Heart left ventricle (tissue), 16 donors: ENCODE data around the gene CCNI. TPM values are rescaled to one million over a fixed set of nuclear protein-coding genes. Genes with fewer than 3 reads are reported as not detected.

Experiments used
- ATAC-seq, 4 donors: fragments of 200-7000 bp; cut with Tn5 transposase; one replicate each; pipeline ENCODE4 v1.9.1; 2020 to 2022; ENCODE audit warnings: moderate library complexity in 4 of 4, mild to moderate bottlenecking in 3 of 4, moderate number of reproducible peaks in 1 of 4
- DNase-seq, 5 donors: peaks; one replicate each; pipeline ENCODE4 v3.0.0-alpha.2; 2020
- H3K27ac ChIP-seq, 12 donors: fragments of 200-600 bp; sonication (generic) in 4 of 12; one replicate each; pipeline versions ENCODE4 v1.5.0 to v1.8.0; 2016 to 2022; ENCODE audit warnings: mild to moderate bottlenecking in 2 of 12
- H3K27me3 ChIP-seq, 9 donors: fragments of 200-600 bp; sonication (generic) in 2 of 9; one replicate each; pipeline versions ENCODE4 v1.5.1 to v1.8.0; 2016 to 2022; ENCODE audit warnings: mild to moderate bottlenecking in 3 of 9
- H3K36me3 ChIP-seq, 9 donors: fragments of 200-600 bp; sonication (generic) in 2 of 9; one replicate each; pipeline versions ENCODE4 v1.5.0 to v1.8.0; 2018 to 2022; ENCODE audit warnings: mild to moderate bottlenecking in 2 of 9
- H3K4me1 ChIP-seq, 12 donors: fragments of 200-600 bp; sonication (generic) in 4 of 12; one replicate each; pipeline versions ENCODE4 v1.5.0 to v1.8.0; 2016 to 2022; ENCODE audit warnings: mild to moderate bottlenecking in 3 of 12
- H3K4me3 ChIP-seq, 12 donors: fragments of 200-600 bp; sonication (generic) in 4 of 12; one replicate each; pipeline versions ENCODE4 v1.5.0 to v1.8.0; 2017 to 2022; ENCODE audit warnings: mild to moderate bottlenecking in 9 of 12, moderate library complexity in 4 of 12
- H3K9me3 ChIP-seq, 12 donors: fragments of 200-600 bp; sonication (generic) in 4 of 12; one replicate each; pipeline versions ENCODE4 v1.5.0 to v1.8.0; 2016 to 2022; ENCODE audit warnings: mild to moderate bottlenecking in 1 of 12
- CTCF ChIP-seq, 12 donors: fragments of 200-600 bp; sonication (generic) in 4 of 12; IDR thresholded peaks; one replicate each; pipeline versions ENCODE4 v1.5.0 to v1.8.0; 2018 to 2022; ENCODE audit warnings: antibody characterized with exemption in 12 of 12, mild to moderate bottlenecking in 5 of 12
- POLR2A ChIP-seq, 2 donors: fragments of 450-650 bp; IDR thresholded peaks; one replicate each; pipeline ENCODE4 v1.6.1; 2017; ENCODE audit warnings: antibody characterized with exemption in 2 of 2, mild to moderate bottlenecking in 2 of 2, moderate library complexity in 2 of 2
- WGBS, 4 donors: extraction: QIAGEN DNeasy Blood & Tissue Kit in 2 of 4; methylation state at CpG; one replicate each; pipeline versions ENCODE4 v1.1.5 to v1.1.7; 2013 to 2018; 5-methylcytosine and 5-hydroxymethylcytosine counted together
- intact Hi-C, 10 donors: fragments of 100-400 bp; cut with DNase I; formaldehyde crosslinking; loops; one replicate each; pipeline versions ENCODE4 v1.11.1 to v1.14.2; 2022
- polyA plus RNA-seq, 2 donors: library from polyadenylated mRNA; stranded (reverse); fragments of 200-250 nt; gene quantifications; one replicate each; pipeline ENCODE4 v1.2.3, GENCODE V29; 2013
- total RNA-seq, 9 donors: library from RNA; depleted of rRNA in 2 of 9; stranded (reverse); fragments of >200 nt in 2 of 9; fragmentation: NEBNext Ultra II Directional in 3 of 9; extraction: Animal tissue kit (Norgen Biotek cat#: 25700) in 3 of 9; gene quantifications; one replicate each; pipeline versions ENCODE4 v1.1.0 to v1.2.4, GENCODE V29; 2016 to 2023
- donor health status: ischemic (EF 13 %, LVEDD 7.1; RV severe dilation, severe dysfunction).
- donor health status: healthy with polysubstance abuse.
- donor health status: DM: no; HTN: yes; CAD: no.
- donor health status: DM: no; HTN: no; CAD: no.
- donor health status: ischemic (EF 25% LVEDD 6.9; RV normal size, moderate dysfunction).
- donor health status: ischemic (EF 25% LVEDD 5.7; RV mildly dilated, moderate dysfunction).
- donor health status: healthy.
- donor health status: DM: yes; HTN: yes; CAD: no.
- donor health status: ischemic (EF 35%, LVEDD 5.7; RV mildly dilated, moderate dysfunction).
- donor health status: nonischemic (EF 11% LVEDD 7.7; RV severe dilation, severe dysfunction).
- donor health status: DM: yes; HTN: yes; CAD: no.
- donor health status: PGD.
- donor health status: ischemic (EF 29% LVEDD 5.4; RV normal size, mild dysfunction).
- donor health status: nonischemic (EF 23%, LVEDD 6.1; RV moderate dilation, normal function).

The CCNI gene
- total and polyA plus RNA-seq, 11 donors: 49.4 to 356 (median 299) TPM

GRCh38 chr4:77047037-77047436, 28.8 kb downstream of the CCNI start:
- ATAC-seq (no peak), DNase-seq (no peak)
- H3K36me3 ChIP-seq: peaks cover 0 to 72% (median 60%) of the 10 kb centered on the region in 9 donors
- H3K4me3 ChIP-seq: no peak overlapping the region
- no peaks in the 10 kb centered on the region for H3K9me3 ChIP-seq
- peaks cover 0 to 15% (median 0%) of the 10 kb centered on the region in 12 donors for H3K4me1 ChIP-seq
- TF ChIP-seq CTCF (IDR thresholded peaks at IDR 0.05) (peak in 5 of 12 donors; percentile 8 to 39 (median 30)), POLR2A (IDR thresholded peaks at IDR 0.05) (no peak)
- no peak overlapping the region for H3K27ac ChIP-seq
- intact Hi-C loops: loop anchor here in 8 of 10 donors (5.0 to 10.0 kb wide), 4 partner anchors 92 to 532 kb away; partner anchors contain the start of gene SEPTIN11 (in 1 of the 8)
- H3K27me3 ChIP-seq: no peaks in the 10 kb centered on the region

- intact Hi-C loops: loop anchor here in 9 of 10 donors (2.0 to 10.0 kb wide), 5 partner anchors 91 to 535 kb away; partner anchors contain the start of gene SEPTIN11 (in 1 of the 9)
Observed at GRCh38 chr4:77045490-77045889, 30.3 kb downstream of the CCNI start.

GRCh38 chr4:77044461-77045150, 31.2 kb downstream of the CCNI start:
- H3K36me3 ChIP-seq: peaks cover 0 to 58% (median 43%) of the 10 kb centered on the region in 9 donors
- H3K4me1 ChIP-seq: peaks cover 0 to 19% (median 0%) of the 10 kb centered on the region in 12 donors
- intact Hi-C loops: loop anchor here in 9 of 10 donors (2.0 to 10.0 kb wide), 8 partner anchors 42 to 534 kb away; partner anchors contain the start of gene SEPTIN11 (in 1 of the 9)
- peak; percentile 40 to 67 (median 54) for TF ChIP-seq CTCF (IDR thresholded peaks at IDR 0.05)
- no peak for TF ChIP-seq POLR2A (IDR thresholded peaks at IDR 0.05)
- H3K9me3 ChIP-seq: no peaks in the 10 kb centered on the region
- H3K27ac ChIP-seq: peak overlapping the region in 1 of 12 donors; percentile 25
- 68 to 71% (median 69%) methylated on average over 4 of the region's 4 CpGs for WGBS, 4 donors
- ATAC-seq: peak in 1 of 4 donors; percentile 29
- no peak for DNase-seq
- H3K27me3 ChIP-seq: no peaks in the 10 kb centered on the region
- no peak overlapping the region for H3K4me3 ChIP-seq

More at GRCh38 chr4:77045490-77045889, 30.3 kb downstream of the CCNI start:
- Histone ChIP-seq H3K36me3 (peaks cover 0 to 58% (median 45%) of the 10 kb centered on the region in 9 donors), H3K9me3 (no peaks in the 10 kb centered on the region), H3K4me3 (no peak overlapping the region), H3K27me3 (no peaks in the 10 kb centered on the region), H3K4me1 (peaks cover 0 to 15% (median 0%) of the 10 kb centered on the region in 12 donors), H3K27ac (no peak overlapping the region)
- peak in 2 of 12 donors; percentile 26 to 29 for TF ChIP-seq CTCF (IDR thresholded peaks at IDR 0.05)
- no peak for TF ChIP-seq POLR2A (IDR thresholded peaks at IDR 0.05)
- DNase-seq (no peak), ATAC-seq (no peak)
- WGBS, 4 donors: 74 to 90% (median 88%) methylated on average over 4 of the region's 4 CpGs

GRCh38 chr4:77043507-77044136, 32.2 kb downstream of the CCNI start:
- H3K4me1 ChIP-seq: peaks cover 0 to 19% (median 0%) of the 10 kb centered on the region in 12 donors

More at GRCh38 chr4:77043507-77044136, 32.2 kb downstream of the CCNI start:
- no peaks in the 10 kb centered on the region for H3K27me3 ChIP-seq
- WGBS, 4 donors: 67 to 74% (median 70%) methylated on average over 3 of the region's 3 CpGs
- no peaks in the 10 kb centered on the region for H3K9me3 ChIP-seq
- H3K36me3 ChIP-seq: peaks cover 0 to 56% (median 42%) of the 10 kb centered on the region in 9 donors
- ATAC-seq (peak in 2 of 4 donors; percentile 42 to 53), DNase-seq (no peak)
- TF ChIP-seq POLR2A (IDR thresholded peaks at IDR 0.05) (no peak), CTCF (IDR thresholded peaks at IDR 0.05) (no peak)
- intact Hi-C loops: loop anchor here in 8 of 10 donors (2.0 to 10.0 kb wide), 8 partner anchors 41 to 533 kb away; partner anchors contain the start of gene SEPTIN11 (in 1 of the 8)
- peak overlapping the region in 1 of 12 donors; percentile 25 for H3K27ac ChIP-seq
- H3K4me3 ChIP-seq: no peak overlapping the region
